OCI-LY1 (cell line): ENCODE data around the gene PSMD14.

Experiments used
- H2AFZ ChIP-seq: fragments of 200-600 bp; sonication (generic), shearing (Covaris generic); 2 replicates; pipeline ENCODE4 v1.6.0; 2014; ENCODE audit warnings: antibody characterized with exemption, mild to moderate bottlenecking, low read length
- H3F3A ChIP-seq: fragments of 200-600 bp; sonication (generic), shearing (Covaris generic); 2 replicates; pipeline ENCODE4 v1.6.0; 2014; ENCODE audit warnings: mild to moderate bottlenecking, antibody characterized with exemption, low read length, moderate library complexity; ENCODE audit not compliant: insufficient read depth
- H3K27ac ChIP-seq: fragments of 200-600 bp; sonication (generic); 2 replicates; pipeline ENCODE4 v1.5.1; 2014; ENCODE audit warnings: low read length, mixed run types, mild to moderate bottlenecking, low read depth; ENCODE audit not compliant: poor library complexity, severe bottlenecking
- H3K27me3 ChIP-seq: fragments of 200-600 bp; sonication (generic); 2 replicates; pipeline ENCODE4 v1.6.0; 2014; ENCODE audit warnings: antibody characterized with exemption, mild to moderate bottlenecking, low read length, moderate library complexity; ENCODE audit not compliant: insufficient read depth
- H3K36me3 ChIP-seq: fragments of 200-600 bp; sonication (generic); 2 replicates; pipeline ENCODE4 v1.6.1; 2014; ENCODE audit warnings: mild to moderate bottlenecking, antibody characterized with exemption, low read length, moderate library complexity, mixed read lengths; ENCODE audit not compliant: insufficient read depth
- H3K4me1 ChIP-seq: fragments of 200-600 bp; sonication (generic); 2 replicates; pipeline ENCODE4 v1.5.1; 2014; ENCODE audit warnings: mild to moderate bottlenecking, low read length, moderate library complexity; ENCODE audit not compliant: insufficient read depth, severe bottlenecking
- H3K4me2 ChIP-seq: fragments of 200-600 bp; sonication (generic), shearing (Covaris generic); 2 replicates; pipeline ENCODE4 v1.6.1; 2014; ENCODE audit warnings: low read length
- H3K4me3 ChIP-seq: fragments of 200-600 bp; sonication (generic); 2 replicates; pipeline ENCODE4 v1.5.1; 2014; ENCODE audit warnings: low read length, low read depth, mild to moderate bottlenecking, mixed read lengths; ENCODE audit not compliant: poor library complexity, severe bottlenecking
- H3K79me2 ChIP-seq: fragments of 200-600 bp; shearing (Covaris generic); 2 replicates; pipeline ENCODE4 v1.6.1; 2016; ENCODE audit warnings: mixed run types, low read length, mixed read lengths; ENCODE audit not compliant: insufficient read depth
- H3K9ac ChIP-seq: fragments of 200-600 bp; sonication (generic), shearing (Covaris generic); 2 replicates; pipeline ENCODE4 v1.6.1; 2014; ENCODE audit warnings: mild to moderate bottlenecking, low read length, mixed read lengths
- H3K9me2 ChIP-seq: fragments of 200-600 bp; sonication (generic), shearing (Covaris generic); 2 replicates; pipeline ENCODE4 v1.6.1; 2014; ENCODE audit warnings: low read depth, mild to moderate bottlenecking, low read length, mixed read lengths
- H3K9me3 ChIP-seq: fragments of 200-600 bp; shearing (Covaris generic); 2 replicates; pipeline ENCODE4 v1.6.1; 2014; ENCODE audit warnings: low read length, mixed read lengths
- H4K20me1 ChIP-seq: fragments of 200-600 bp; sonication (generic), shearing (Covaris generic); 2 replicates; pipeline ENCODE4 v1.6.0; 2016; ENCODE audit warnings: mild to moderate bottlenecking, low read length; ENCODE audit not compliant: insufficient read depth
- EZH2 ChIP-seq: fragments of 200-600 bp; sonication (generic), shearing (Covaris generic); IDR thresholded peaks from 2 replicates; pipeline ENCODE4 v1.8.0; 2017; ENCODE audit warnings: borderline replicate concordance, mixed run types, mild to moderate bottlenecking, antibody characterized with exemption, low read length, moderate library complexity, mixed read lengths
- TF ChIP-seq, protein P1 (sequence below): fragments of 200-600 bp; sonication (generic), shearing (Covaris generic); IDR thresholded peaks from 2 replicates; pipeline ENCODE4 v1.5.1; 2017; ENCODE audit warnings: mild to moderate bottlenecking, antibody characterized with exemption, low read length, moderate library complexity, mixed read lengths

The PSMD14 gene

DNA sequence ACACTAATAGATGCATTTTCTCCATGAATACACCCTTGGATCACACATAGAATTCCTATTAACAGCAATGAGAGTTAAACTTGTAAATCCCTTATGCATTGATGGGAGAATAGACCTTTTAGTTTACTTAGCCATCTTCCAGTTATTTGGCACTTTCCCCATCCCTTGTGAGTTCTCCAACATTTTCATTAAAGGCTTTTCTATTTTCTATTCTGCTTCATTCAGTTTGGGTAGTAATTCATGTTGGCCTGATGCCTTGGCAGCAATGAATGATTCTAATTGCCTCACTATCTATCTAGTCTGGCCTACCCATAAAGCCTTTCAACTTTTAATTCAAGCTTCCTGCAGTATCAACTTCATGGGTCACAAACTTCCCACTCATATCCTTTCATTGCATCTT, 140.2 kb downstream of the PSMD14 start:
- TF ChIP-seq EZH2 = no peak
- TF ChIP-seq, protein P1, sequence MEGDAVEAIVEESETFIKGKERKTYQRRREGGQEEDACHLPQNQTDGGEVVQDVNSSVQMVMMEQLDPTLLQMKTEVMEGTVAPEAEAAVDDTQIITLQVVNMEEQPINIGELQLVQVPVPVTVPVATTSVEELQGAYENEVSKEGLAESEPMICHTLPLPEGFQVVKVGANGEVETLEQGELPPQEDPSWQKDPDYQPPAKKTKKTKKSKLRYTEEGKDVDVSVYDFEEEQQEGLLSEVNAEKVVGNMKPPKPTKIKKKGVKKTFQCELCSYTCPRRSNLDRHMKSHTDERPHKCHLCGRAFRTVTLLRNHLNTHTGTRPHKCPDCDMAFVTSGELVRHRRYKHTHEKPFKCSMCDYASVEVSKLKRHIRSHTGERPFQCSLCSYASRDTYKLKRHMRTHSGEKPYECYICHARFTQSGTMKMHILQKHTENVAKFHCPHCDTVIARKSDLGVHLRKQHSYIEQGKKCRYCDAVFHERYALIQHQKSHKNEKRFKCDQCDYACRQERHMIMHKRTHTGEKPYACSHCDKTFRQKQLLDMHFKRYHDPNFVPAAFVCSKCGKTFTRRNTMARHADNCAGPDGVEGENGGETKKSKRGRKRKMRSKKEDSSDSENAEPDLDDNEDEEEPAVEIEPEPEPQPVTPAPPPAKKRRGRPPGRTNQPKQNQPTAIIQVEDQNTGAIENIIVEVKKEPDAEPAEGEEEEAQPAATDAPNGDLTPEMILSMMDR = no peak
- Histone ChIP-seq H3K27ac (no peak overlapping the region), H3K9me2 (no peaks in the 10 kb centered on the region), H3K79me2 (no peaks in the 10 kb centered on the region), H3K4me1 (no peaks in the 10 kb centered on the region), H3K9ac (no peak overlapping the region), H3K4me2 (no peak overlapping the region), H3K4me3 (no peak overlapping the region), H3K36me3 (no peaks in the 10 kb centered on the region), H4K20me1 (no peaks in the 10 kb centered on the region), H3F3A (no peaks in the 10 kb centered on the region), H3K9me3 (no peaks in the 10 kb centered on the region), H3K27me3 (no peaks in the 10 kb centered on the region), H2AFZ (no peak overlapping the region)
